Epithelial cell of prostate (primary cell): ENCODE measurements around the gene IGFALS.

Experiments used
- DNase-seq: peaks from one replicate; pipeline ENCODE4 v3.0.0-alpha.2; 2011; ENCODE audit warnings: low read depth, low spot score
- H3K27ac ChIP-seq: fragments of 450-650 bp; 2 replicates; pipeline ENCODE4 v1.5.1; 2017; ENCODE audit warnings: mild to moderate bottlenecking

IGFALS gene

GRCh38 chr16:1791256-1791942 lies 2.1 kb downstream of the IGFALS start:
- DNase-seq: no peak
- no peak overlapping the region for H3K27ac ChIP-seq

GRCh38 chr16:1790611-1791255 lies 2.8 kb downstream of the IGFALS start:
- no peak for DNase-seq
- no peak overlapping the region for H3K27ac ChIP-seq

- no peak overlapping the region for H3K27ac ChIP-seq
- no peak for DNase-seq
These were observed 3.3 kb downstream of the IGFALS start for GRCh38 chr16:1790261-1790610.

GRCh38 chr16:1789643-1790045 lies 3.9 kb downstream of the IGFALS start:
- H3K27ac ChIP-seq: no peak overlapping the region
- DNase-seq: no peak

- no peak overlapping the region for H3K27ac ChIP-seq
- DNase-seq: no peak
These were observed 4.8 kb downstream of the IGFALS start for GRCh38 chr16:1788708-1789100.

GRCh38 chr16:1788095-1788707 lies 5.3 kb downstream of the IGFALS start:
- H3K27ac ChIP-seq: no peak overlapping the region
- no peak for DNase-seq

- no peak for DNase-seq
- no peak overlapping the region for H3K27ac ChIP-seq
These were observed 6.0 kb downstream of the IGFALS start for GRCh38 chr16:1787322-1788094.

GRCh38 chr16:1787056-1787321 lies 6.5 kb downstream of the IGFALS start:
- no peak for DNase-seq
- no peak overlapping the region for H3K27ac ChIP-seq

- no peak overlapping the region for H3K27ac ChIP-seq
- no peak for DNase-seq
These were observed 7.1 kb downstream of the IGFALS start for GRCh38 chr16:1786242-1787055.

GRCh38 chr16:1785846-1786170 lies 7.7 kb downstream of the IGFALS start:
- no peak overlapping the region for H3K27ac ChIP-seq

GRCh38 chr16:1784977-1785845 lies 8.3 kb downstream of the IGFALS start:
- no peak for DNase-seq
- H3K27ac ChIP-seq: peak overlapping the region; percentile 10

More at GRCh38 chr16:1785846-1786170, 7.7 kb downstream of the IGFALS start:
- no peak for DNase-seq

- DNase-seq: peak; percentile 100
- H3K27ac ChIP-seq: peak within 1 kb of the TSS; percentile 82
These were observed 10.9 kb downstream of the IGFALS start, which contains the start of the genes NUBP2 and SPSB3 for GRCh38 chr16:1782408-1783264. TSS of gene NUBP2 (plus strand) at chr16:1782960. CDS start at chr16:1783021, 61 bp downstream. TSS of gene SPSB3 (minus strand) at chr16:1782571. CDS start at chr16:1781483, 1,088 bp downstream.

- H3K27ac ChIP-seq: peak overlapping the region; percentile 82
- DNase-seq: no peak
These were observed 11.6 kb downstream of the IGFALS start for GRCh38 chr16:1781758-1782407.

GRCh38 chr16:1781254-1781653 lies 12.3 kb downstream of the IGFALS start:
- peak overlapping the region; percentile 82 for H3K27ac ChIP-seq

GRCh38 chr16:1780677-1781072 lies 12.8 kb downstream of the IGFALS start:
- DNase-seq: no peak
- H3K27ac ChIP-seq: peak overlapping the region; percentile 82

More at GRCh38 chr16:1781254-1781653, 12.3 kb downstream of the IGFALS start:
- no peak for DNase-seq

- no peak for DNase-seq
- peak overlapping the region; percentile 82 for H3K27ac ChIP-seq
These were observed 13.5 kb downstream of the IGFALS start for GRCh38 chr16:1779741-1780676.

GRCh38 chr16:1779234-1779701 lies 14.2 kb downstream of the IGFALS start:
- no peak for DNase-seq
- H3K27ac ChIP-seq: no peak overlapping the region
